Spleen (tissue), 7 donors: Measurements from ENCODE around the gene STARD4.

ENCODE experiments used
- POLR2A ChIP-seq, 3 donors: fragments of 450-650 bp; IDR thresholded peaks; one replicate each; pipeline ENCODE4 v1.5.1; 2017; ENCODE audit warnings: antibody characterized with exemption in 3 of 3, mild to moderate bottlenecking in 1 of 3
- TF ChIP-seq, protein P1 (sequence below), 11 experiments: fragments of 200-600 bp in 7 of 11; fragments of 450-650 bp in 4 of 11; sonication (generic) in 4 of 11; IDR thresholded peaks in 8 of 11; conservative IDR thresholded peaks in 3 of 11; 1 replicate in 7 of 11; 2 replicates in 4 of 11; pipeline versions ENCODE4 v1.4.0 to v1.8.0; 2016 to 2021; ENCODE audit warnings: antibody characterized with exemption in 11 of 11, inconsistent platforms in 4 of 11, mild to moderate bottlenecking in 1 of 11
- donor health status: DM: no; HTN: no; CAD: no; lungs with moderate emphysema.
- donor health status: DM: no; HTN: no; CAD: no.
- donor health status: DM: no; HTN: no; CAD: no.

DNA sequence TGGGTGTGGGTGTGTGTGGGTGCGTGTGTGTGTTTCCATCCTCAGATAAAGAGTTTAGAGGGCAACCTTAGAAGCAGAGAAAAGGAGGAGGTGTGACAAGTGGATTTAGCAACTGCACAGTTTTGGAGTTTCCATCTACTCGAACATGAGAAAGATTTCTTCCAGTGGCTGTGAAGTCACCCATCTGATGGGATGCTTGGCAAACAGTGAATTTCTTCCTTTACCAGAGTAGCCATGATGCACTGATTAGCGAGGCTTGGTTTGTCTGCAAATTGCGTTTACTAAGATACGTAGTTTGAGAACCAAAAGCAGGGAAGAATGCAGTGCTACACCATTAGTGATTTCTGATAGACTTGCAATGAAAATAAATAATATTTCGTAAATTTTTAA is 791 bp upstream of the STARD4 start:
- no peak for TF ChIP-seq POLR2A (IDR thresholded peaks at IDR 0.05)
- TF ChIP-seq, protein P1, sequence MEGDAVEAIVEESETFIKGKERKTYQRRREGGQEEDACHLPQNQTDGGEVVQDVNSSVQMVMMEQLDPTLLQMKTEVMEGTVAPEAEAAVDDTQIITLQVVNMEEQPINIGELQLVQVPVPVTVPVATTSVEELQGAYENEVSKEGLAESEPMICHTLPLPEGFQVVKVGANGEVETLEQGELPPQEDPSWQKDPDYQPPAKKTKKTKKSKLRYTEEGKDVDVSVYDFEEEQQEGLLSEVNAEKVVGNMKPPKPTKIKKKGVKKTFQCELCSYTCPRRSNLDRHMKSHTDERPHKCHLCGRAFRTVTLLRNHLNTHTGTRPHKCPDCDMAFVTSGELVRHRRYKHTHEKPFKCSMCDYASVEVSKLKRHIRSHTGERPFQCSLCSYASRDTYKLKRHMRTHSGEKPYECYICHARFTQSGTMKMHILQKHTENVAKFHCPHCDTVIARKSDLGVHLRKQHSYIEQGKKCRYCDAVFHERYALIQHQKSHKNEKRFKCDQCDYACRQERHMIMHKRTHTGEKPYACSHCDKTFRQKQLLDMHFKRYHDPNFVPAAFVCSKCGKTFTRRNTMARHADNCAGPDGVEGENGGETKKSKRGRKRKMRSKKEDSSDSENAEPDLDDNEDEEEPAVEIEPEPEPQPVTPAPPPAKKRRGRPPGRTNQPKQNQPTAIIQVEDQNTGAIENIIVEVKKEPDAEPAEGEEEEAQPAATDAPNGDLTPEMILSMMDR (IDR thresholded peaks at IDR 0.05 in 8 of 11, conservative IDR thresholded peaks at IDR 0.05 in 3 of 11): no peak
